HG03103 (cell line): Measurements from ENCODE around the gene DSTN.

ENCODE experiments used
- ATAC-seq: cut with Tn5 transposase; IDR thresholded peaks from one replicate; pipeline ENCODE4 v1.9.1; 2021; ENCODE audit warnings: low read depth; ENCODE audit not compliant: unreplicated experiment

Gene DSTN

GRCh38 chr20:17621229-17621968, 51.5 kb downstream of the DSTN start:
- no peak for ATAC-seq

GRCh38 chr20:17622086-17622850, 52.4 kb downstream of the DSTN start:
- ATAC-seq, result no peak

GRCh38 chr20:17622851-17623508, 53.1 kb downstream of the DSTN start:
- no peak for ATAC-seq

GRCh38 chr20:17624070-17624469, 54.2 kb downstream of the DSTN start:
- no peak for ATAC-seq

GRCh38 chr20:17624551-17625245, 54.8 kb downstream of the DSTN start:
- ATAC-seq, result no peak

- ATAC-seq, result no peak
Observed at GRCh38 chr20:17625246-17626051, 55.6 kb downstream of the DSTN start.

GRCh38 chr20:17626217-17627007, 56.5 kb downstream of the DSTN start:
- ATAC-seq, result no peak

GRCh38 chr20:17627101-17627955, 57.5 kb downstream of the DSTN start:
- no peak for ATAC-seq

GRCh38 chr20:17628101-17628841, 58.4 kb downstream of the DSTN start:
- no peak for ATAC-seq

GRCh38 chr20:17629025-17629424, 59.1 kb downstream of the DSTN start:
- no peak for ATAC-seq

GRCh38 chr20:17629678-17630089, 59.8 kb downstream of the DSTN start:
- ATAC-seq, result no peak

- ATAC-seq, result no peak
Observed at GRCh38 chr20:17630151-17630805, 60.4 kb downstream of the DSTN start.

- no peak for ATAC-seq
Observed at GRCh38 chr20:17630806-17631195, 60.9 kb downstream of the DSTN start.

- no peak for ATAC-seq
Observed at GRCh38 chr20:17631576-17632319, 61.9 kb downstream of the DSTN start.

- no peak for ATAC-seq
Observed at GRCh38 chr20:17633221-17633849, 63.5 kb downstream of the DSTN start.

GRCh38 chr20:17633850-17634500, 64.1 kb downstream of the DSTN start:
- no peak for ATAC-seq
